Dermis blood vessel endothelial cell (primary cell): ENCODE data around the gene DEFB110. TPM values are rescaled to one million over a fixed set of nuclear protein-coding genes. Genes with fewer than 3 reads are reported as not detected.

Experiments
- DNase-seq: peaks from one replicate; pipeline ENCODE4 v3.0.0; 2010
- total RNA-seq: library from RNA; depleted of rRNA; stranded (reverse); fragments of >200 nt; gene quantifications from 2 replicates; pipeline ENCODE4 v1.2.3, GENCODE V29; 2014

The DEFB110 gene
- not detected in 2 replicates for total RNA-seq

GRCh38 chr6:50021894-50022293 lies at the start of gene DEFB110:
Gene DEFB110, minus strand, starts transcription at chr6:50021994. Its CDS starts 59 bp downstream, at chr6:50021935.
- no peak for DNase-seq

GRCh38 chr6:50070101-50070500 lies 48.3 kb upstream of the DEFB110 start:
- DNase-seq: no peak

GRCh38 chr6:50062051-50062450 lies 40.3 kb upstream of the DEFB110 start:
- DNase-seq: no peak

GRCh38 chr6:50056242-50056641 lies 34.4 kb upstream of the DEFB110 start:
- no peak for DNase-seq

GRCh38 chr6:50049829-50050228 lies 28.0 kb upstream of the DEFB110 start, which contains the start of gene DEFB112:
Gene DEFB112, minus strand, starts transcription at chr6:50049929. Its CDS starts 60 bp downstream, at chr6:50049869.
- DNase-seq: no peak

- DNase-seq: no peak
Measured at GRCh38 chr6:50047026-50047425, 25.2 kb upstream of the DEFB110 start.

- DNase-seq: no peak
Measured at GRCh38 chr6:50030777-50031562, 9.2 kb upstream of the DEFB110 start.

GRCh38 chr6:50030350-50030749 lies 8.6 kb upstream of the DEFB110 start:
- DNase-seq: no peak

- no peak for DNase-seq
Measured at GRCh38 chr6:50025258-50025657, 3.5 kb upstream of the DEFB110 start.

GRCh38 chr6:50007819-50008218 lies 14.0 kb downstream of the DEFB110 start:
- no peak for DNase-seq

GRCh38 chr6:50003139-50003538 lies 18.7 kb downstream of the DEFB110 start:
- DNase-seq: no peak

GRCh38 chr6:49995278-49995677 lies 26.5 kb downstream of the DEFB110 start:
- DNase-seq: no peak

GRCh38 chr6:49988900-49989299 lies 32.9 kb downstream of the DEFB110 start:
- no peak for DNase-seq

- no peak for DNase-seq
Measured at GRCh38 chr6:49987749-49988148, 34.0 kb downstream of the DEFB110 start.

- DNase-seq: no peak
Measured at GRCh38 chr6:49986551-49986950, 35.2 kb downstream of the DEFB110 start.

- DNase-seq: no peak
Measured at GRCh38 chr6:49982046-49982445, 39.7 kb downstream of the DEFB110 start.

GRCh38 chr6:49980898-49981297 lies 40.9 kb downstream of the DEFB110 start:
- DNase-seq: no peak

- no peak for DNase-seq
Measured at GRCh38 chr6:49979584-49979983, 42.2 kb downstream of the DEFB110 start.

GRCh38 chr6:49978332-49979226 lies 43.2 kb downstream of the DEFB110 start:
- DNase-seq: no peak

- DNase-seq: no peak
Measured at GRCh38 chr6:49969605-49970004, 52.2 kb downstream of the DEFB110 start, which contains the start of gene DEFB113. Gene DEFB113, minus strand, starts transcription at chr6:49969625. Its CDS starts 0 bp downstream, at chr6:49969625.
